Thoracic aorta (tissue), 2 donors: ENCODE measurements around the gene TLN1. TPM values are rescaled to one million over a fixed set of nuclear protein-coding genes. Genes with fewer than 3 reads are reported as not detected.

Experiments used
- ATAC-seq: fragments of 150-250 bp; one replicate; pipeline ENCODE4 v1.8.0; 2017; ENCODE audit warnings: low read depth; ENCODE audit not compliant: insufficient number of reproducible peaks, low FRiP score
- DNase-seq: peaks from one replicate; pipeline ENCODE4 v3.0.0-alpha.2; 2020; ENCODE audit warnings: low spot score
- H3K27ac ChIP-seq, 2 donors: fragments of 200-600 bp; sonication (generic); 1 replicate in 1 of 2; 2 replicates in 1 of 2; pipeline ENCODE4 v1.5.1; 2016; ENCODE audit warnings: mild to moderate bottlenecking in 2 of 2, moderate library complexity in 2 of 2
- H3K27me3 ChIP-seq: fragments of 200-600 bp; sonication (generic); replicated peaks from 2 replicates; pipeline ENCODE4 v1.6.0; 2016; ENCODE audit warnings: mild to moderate bottlenecking; ENCODE audit not compliant: insufficient read depth
- H3K36me3 ChIP-seq: fragments of 200-600 bp; sonication (generic); one replicate; pipeline ENCODE4 v1.5.1; 2016
- H3K4me1 ChIP-seq, 2 donors: fragments of 200-600 bp; sonication (generic); 1 replicate in 1 of 2; 2 replicates in 1 of 2; pipeline versions ENCODE4 v1.5.1 to v1.6.0; 2016; ENCODE audit warnings: low read depth in 2 of 2, mild to moderate bottlenecking in 1 of 2; ENCODE audit not compliant: control insufficient read depth in 1 of 2
- H3K4me3 ChIP-seq: fragments of 200-600 bp; sonication (generic); 2 replicates; pipeline ENCODE4 v1.5.1; 2016; ENCODE audit warnings: mild to moderate bottlenecking
- H3K9me3 ChIP-seq: fragments of 200-600 bp; sonication (generic); 2 replicates; pipeline ENCODE4 v1.5.1; 2016
- total RNA-seq, 2 donors: library from RNA; depleted of rRNA; stranded (reverse); fragments of >200 nt; gene quantifications; one replicate each; pipeline versions ENCODE4 v1.1.0 to v1.2.3, GENCODE V29; 2016
- TF ChIP-seq, protein P1 (sequence below): fragments of 200-600 bp; sonication (generic); IDR thresholded peaks from one replicate; pipeline ENCODE4 v1.5.1; 2019; ENCODE audit warnings: antibody characterized with exemption

Gene TLN1, protein sequence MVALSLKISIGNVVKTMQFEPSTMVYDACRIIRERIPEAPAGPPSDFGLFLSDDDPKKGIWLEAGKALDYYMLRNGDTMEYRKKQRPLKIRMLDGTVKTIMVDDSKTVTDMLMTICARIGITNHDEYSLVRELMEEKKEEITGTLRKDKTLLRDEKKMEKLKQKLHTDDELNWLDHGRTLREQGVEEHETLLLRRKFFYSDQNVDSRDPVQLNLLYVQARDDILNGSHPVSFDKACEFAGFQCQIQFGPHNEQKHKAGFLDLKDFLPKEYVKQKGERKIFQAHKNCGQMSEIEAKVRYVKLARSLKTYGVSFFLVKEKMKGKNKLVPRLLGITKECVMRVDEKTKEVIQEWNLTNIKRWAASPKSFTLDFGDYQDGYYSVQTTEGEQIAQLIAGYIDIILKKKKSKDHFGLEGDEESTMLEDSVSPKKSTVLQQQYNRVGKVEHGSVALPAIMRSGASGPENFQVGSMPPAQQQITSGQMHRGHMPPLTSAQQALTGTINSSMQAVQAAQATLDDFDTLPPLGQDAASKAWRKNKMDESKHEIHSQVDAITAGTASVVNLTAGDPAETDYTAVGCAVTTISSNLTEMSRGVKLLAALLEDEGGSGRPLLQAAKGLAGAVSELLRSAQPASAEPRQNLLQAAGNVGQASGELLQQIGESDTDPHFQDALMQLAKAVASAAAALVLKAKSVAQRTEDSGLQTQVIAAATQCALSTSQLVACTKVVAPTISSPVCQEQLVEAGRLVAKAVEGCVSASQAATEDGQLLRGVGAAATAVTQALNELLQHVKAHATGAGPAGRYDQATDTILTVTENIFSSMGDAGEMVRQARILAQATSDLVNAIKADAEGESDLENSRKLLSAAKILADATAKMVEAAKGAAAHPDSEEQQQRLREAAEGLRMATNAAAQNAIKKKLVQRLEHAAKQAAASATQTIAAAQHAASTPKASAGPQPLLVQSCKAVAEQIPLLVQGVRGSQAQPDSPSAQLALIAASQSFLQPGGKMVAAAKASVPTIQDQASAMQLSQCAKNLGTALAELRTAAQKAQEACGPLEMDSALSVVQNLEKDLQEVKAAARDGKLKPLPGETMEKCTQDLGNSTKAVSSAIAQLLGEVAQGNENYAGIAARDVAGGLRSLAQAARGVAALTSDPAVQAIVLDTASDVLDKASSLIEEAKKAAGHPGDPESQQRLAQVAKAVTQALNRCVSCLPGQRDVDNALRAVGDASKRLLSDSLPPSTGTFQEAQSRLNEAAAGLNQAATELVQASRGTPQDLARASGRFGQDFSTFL (N-terminal part only)
- total RNA-seq: 1,000 to 10,000 TPM in 1 of 2 donors, 100 to 1,000 TPM in 1; 889 to 1,019 TPM

DNA sequence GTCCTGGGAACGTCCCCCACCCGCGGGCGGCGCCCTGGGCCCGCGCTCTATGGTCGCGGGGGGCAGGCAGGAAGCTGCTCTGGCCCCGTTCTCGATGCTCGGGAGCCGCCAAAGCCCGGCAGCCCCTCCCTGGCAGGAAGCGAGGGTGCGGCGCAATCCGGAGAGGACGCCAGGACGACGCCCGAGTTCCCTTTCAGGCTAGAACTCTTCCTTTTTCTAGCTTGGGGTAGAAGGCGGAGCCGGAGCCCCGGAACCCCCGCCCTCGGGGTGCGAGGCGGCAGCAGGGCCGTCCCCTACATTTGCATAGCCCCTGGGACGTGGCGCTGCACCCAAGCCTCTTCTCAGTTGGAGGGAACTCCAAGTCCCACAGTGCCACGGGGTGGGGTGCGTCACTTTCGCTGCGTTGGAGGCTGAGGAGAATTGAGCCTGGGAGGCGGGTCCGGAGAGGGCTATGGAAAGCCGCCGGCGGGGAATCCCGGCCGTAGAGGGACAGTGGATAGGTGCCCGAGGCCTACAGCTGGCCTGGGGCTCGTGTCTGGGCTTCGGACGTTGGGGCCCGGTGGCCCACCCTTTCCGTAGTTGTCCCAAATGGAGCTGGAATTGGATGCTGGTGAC lies at the start of gene TLN1, which contains the start of gene CREB3:
Gene TLN1 (minus strand): TSS at position 11 of the 615 bp plus-strand sequence. CDS start 6,501 bp downstream, outside the sequence.
Gene CREB3 (plus strand): TSS at position 482 of the 615 bp plus-strand sequence. CDS start 107 bp downstream, at position 589.
- H3K27me3 ChIP-seq: no peaks in the 10 kb centered on the region
- peak within 1 kb of the TSS; percentile 86 for H3K4me3 ChIP-seq
- peaks cover 24 to 50% of the 10 kb centered on the region in 2 donors for H3K4me1 ChIP-seq
- no peaks in the 10 kb centered on the region for H3K9me3 ChIP-seq
- H3K27ac ChIP-seq: peak within 1 kb of the TSS; percentile 99
- H3K36me3 ChIP-seq: peaks cover 22% of the 10 kb centered on the region
- ATAC-seq (peak; percentile 61), DNase-seq (peak; percentile 97)
- TF ChIP-seq, protein P1, sequence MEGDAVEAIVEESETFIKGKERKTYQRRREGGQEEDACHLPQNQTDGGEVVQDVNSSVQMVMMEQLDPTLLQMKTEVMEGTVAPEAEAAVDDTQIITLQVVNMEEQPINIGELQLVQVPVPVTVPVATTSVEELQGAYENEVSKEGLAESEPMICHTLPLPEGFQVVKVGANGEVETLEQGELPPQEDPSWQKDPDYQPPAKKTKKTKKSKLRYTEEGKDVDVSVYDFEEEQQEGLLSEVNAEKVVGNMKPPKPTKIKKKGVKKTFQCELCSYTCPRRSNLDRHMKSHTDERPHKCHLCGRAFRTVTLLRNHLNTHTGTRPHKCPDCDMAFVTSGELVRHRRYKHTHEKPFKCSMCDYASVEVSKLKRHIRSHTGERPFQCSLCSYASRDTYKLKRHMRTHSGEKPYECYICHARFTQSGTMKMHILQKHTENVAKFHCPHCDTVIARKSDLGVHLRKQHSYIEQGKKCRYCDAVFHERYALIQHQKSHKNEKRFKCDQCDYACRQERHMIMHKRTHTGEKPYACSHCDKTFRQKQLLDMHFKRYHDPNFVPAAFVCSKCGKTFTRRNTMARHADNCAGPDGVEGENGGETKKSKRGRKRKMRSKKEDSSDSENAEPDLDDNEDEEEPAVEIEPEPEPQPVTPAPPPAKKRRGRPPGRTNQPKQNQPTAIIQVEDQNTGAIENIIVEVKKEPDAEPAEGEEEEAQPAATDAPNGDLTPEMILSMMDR: no peak

DNA sequence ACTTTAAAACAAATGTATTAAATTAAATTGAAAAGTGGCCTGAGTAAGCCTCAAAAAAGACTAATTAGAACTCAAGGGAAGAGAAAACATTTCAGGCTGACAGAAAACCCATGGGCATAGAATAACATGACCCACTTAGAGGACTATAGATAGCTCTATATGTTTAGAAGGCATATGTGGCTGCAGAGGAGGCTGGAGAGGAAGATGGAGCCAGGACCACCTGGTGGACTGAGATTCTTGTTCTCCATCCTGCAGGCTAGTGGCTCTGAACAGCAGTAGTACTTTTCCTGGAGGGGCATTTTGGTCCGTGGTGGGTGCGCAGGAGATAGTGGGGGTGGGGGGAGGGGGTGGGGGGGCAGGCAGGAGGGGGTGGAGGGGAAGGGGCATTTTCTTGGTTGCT lies 49.1 kb upstream of the TLN1 start:
- Histone ChIP-seq H3K9me3 (no peaks in the 10 kb centered on the region), H3K36me3 (no peaks in the 10 kb centered on the region), H3K4me3 (no peak overlapping the region), H3K27ac (no peak overlapping the region), H3K4me1 (no peaks in the 10 kb centered on the region), H3K27me3 (no peaks in the 10 kb centered on the region)
- TF ChIP-seq, protein P1: no peak
- DNase-seq: no peak
- no peak for ATAC-seq

DNA sequence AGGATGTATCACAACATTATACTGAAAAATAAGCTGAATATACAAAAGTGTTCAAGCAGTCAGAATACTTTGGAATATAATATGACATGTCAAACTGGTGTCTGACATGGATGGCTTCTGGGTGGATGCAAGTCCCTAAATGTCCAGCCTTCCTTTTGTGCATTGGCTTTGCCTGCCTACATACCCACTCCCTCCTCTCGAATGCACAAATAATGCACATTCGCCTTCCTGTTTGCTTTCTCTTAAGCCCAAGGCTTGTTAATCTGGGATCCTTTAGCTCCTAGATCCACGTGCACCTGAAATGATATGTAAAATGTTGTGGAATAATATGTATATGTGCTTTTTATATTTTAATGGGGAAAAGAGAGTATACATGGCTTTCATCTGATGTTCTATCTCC lies 46.5 kb upstream of the TLN1 start:
- DNase-seq: no peak
- no peak for ATAC-seq
- Histone ChIP-seq H3K4me1 (no peaks in the 10 kb centered on the region), H3K27ac (no peak overlapping the region), H3K4me3 (no peak overlapping the region), H3K27me3 (no peaks in the 10 kb centered on the region), H3K36me3 (no peaks in the 10 kb centered on the region), H3K9me3 (no peaks in the 10 kb centered on the region)
- TF ChIP-seq, protein P1: no peak

DNA sequence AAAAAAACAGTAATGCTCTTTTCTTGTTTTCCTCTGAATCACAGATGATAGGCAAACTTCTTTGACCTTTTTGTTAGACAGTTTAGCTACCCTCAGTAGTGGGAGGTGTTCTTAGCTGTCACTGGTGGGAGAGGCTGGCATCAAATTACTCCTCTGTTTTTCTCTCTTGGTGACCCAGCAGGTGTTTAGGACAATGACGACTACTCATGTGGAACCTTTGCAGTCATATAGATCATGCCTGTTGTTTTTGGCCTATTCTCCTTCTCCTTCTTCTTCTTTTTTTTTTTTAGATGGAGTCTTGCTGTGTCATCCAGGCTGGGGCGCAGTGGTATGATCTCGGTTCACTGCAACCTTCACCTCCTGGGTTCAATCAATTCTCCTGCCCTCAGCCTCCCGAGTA lies 44.0 kb upstream of the TLN1 start:
- Histone ChIP-seq H3K27me3 (no peaks in the 10 kb centered on the region), H3K4me1 (peaks cover 6 to 13% of the 10 kb centered on the region in 2 donors), H3K4me3 (no peak overlapping the region), H3K9me3 (no peaks in the 10 kb centered on the region), H3K36me3 (no peaks in the 10 kb centered on the region), H3K27ac (no peak overlapping the region)
- DNase-seq (no peak), ATAC-seq (no peak)
- TF ChIP-seq, protein P1: no peak
